Measurements from ENCODE around the gene MRPL41.
"Not testable (repeated sequence)": the region's sequence is repeated elsewhere in the genome, so short reads cannot be mapped to it uniquely, and the experiment has no call there.

MRPL41 gene

GRCh38 chr9:137554349-137554748 is 2.7 kb downstream of the MRPL41 start:
- no peak for FAIRE-seq

DNA sequence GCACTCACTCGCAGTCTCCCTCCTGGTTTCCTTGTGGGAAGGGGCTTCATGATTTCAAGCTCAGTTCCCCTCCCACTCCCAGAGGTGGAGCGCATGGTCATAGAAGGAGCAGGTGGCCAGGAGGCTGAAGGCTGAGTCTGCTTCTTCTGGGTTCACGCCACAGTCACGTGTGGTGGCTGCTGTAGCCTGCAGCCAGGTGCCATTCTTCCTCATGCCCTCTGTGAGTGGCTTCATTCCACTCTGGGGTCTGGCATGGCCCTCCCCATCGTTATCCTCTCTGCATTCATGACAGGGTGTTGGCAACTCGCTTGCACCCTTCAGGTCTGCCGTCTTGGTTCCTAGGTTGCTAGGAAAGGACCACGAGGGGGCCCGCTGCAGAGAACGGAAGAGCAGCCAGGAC is 3.5 kb downstream of the MRPL41 start:
- FAIRE-seq: no peak

DNA sequence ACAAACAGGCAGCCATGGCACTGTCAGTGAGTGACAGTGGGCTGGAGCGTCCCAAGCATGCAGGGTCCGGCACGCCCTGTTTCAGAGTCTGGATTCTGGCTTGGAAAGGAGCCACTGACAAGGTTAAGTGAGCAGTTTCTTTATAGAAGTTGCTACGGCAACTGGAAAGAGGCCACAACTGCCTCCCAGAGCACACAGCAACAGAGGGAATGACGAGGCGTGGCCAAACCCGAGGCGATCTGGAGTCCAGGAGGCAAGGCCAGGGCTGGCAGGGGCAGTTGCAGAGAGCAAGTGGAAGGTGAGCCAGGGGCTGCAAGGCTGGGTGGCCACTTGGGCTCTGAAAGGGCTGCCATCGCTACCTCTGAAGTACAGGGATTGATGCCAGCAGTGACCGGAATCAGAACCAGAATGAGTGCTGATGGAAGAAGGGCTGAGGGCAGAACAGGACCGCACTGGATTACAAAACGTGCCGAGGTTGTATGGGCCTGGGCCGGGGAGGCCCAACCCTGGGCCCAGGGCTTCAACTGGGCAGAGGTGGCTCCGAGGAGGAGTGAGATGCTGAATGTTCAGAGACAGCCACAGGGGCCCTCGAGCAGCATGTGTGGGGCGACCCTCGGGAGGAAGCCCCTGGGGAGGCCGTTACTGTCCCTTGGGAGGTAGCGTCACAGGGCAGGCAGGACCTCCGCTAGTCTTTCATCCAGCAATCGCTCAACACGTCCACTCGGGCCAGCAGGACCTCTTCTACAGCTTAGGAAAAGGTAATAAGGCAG is 4.6 kb downstream of the MRPL41 start:
- no peak for FAIRE-seq

- FAIRE-seq: no peak
Measured at GRCh38 chr9:137558127-137558526, 6.4 kb downstream of the MRPL41 start.

DNA sequence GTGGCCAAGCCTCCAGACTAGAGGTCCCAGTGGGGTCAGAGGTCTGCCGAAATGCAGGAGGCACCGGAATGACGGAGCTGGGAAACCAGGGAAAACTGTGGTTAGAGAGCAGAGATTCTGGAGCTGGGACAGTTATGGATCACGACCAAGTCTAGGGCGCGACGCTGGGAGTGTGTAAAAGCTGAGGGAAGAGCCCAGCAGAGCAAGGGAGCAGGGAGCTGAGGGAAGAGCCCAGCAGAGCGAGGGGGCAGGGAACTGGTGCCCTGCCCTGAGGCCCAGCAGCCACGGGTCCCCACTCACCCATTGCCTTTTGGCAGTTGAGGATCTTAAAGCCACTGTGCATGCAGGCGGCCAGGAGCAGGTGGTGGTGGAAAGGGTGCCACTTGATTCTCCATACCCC is 12.5 kb downstream of the MRPL41 start:
- FAIRE-seq: no peak

- no peak for FAIRE-seq
Measured at GRCh38 chr9:137564817-137565411, 13.2 kb downstream of the MRPL41 start.

DNA sequence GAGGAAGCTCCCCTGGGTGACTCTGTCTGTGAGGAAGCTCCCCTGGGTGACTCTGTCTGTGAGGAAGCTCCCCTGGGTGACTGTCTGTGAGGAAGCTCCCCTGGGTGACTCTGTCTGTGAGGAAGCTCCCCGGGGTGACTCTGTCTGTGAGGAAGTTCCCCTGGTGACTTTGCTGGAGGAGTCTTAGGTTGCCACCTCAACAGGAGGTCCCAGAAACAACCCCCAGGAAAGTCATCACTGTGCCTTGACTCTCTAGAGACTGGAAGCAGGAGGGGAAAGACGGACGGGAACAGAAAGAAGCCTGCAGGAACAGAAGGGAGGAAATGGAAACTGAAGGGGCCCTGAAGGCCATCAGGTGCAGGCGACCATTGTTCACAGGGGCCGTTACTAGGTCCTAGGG is 16.8 kb downstream of the MRPL41 start:
- FAIRE-seq: not testable (repeated sequence)

DNA sequence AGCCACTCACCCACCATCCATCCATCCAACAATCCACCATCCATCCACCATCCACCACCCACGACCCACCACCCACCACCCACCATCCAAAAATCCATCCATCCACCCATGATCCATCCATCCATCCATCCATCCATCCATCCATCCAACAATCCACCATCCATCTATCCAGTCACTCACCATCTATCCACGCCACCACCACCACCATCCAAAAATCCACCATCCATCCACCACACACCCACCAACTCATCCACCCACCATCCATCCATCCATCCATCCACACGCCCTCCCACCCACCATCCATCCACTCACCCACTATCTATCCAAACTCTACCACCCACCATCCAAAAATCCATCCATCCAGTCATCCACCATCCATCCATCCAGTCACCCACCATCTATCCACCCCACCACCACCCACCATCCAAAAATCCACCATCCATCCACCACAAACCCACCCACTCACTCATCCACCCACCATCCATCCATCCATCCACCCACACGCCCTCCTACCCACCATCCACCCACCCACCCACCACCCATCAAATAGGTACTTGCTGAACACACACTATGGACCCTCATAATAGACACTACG is 18.0 kb downstream of the MRPL41 start:
- FAIRE-seq: no peak

DNA sequence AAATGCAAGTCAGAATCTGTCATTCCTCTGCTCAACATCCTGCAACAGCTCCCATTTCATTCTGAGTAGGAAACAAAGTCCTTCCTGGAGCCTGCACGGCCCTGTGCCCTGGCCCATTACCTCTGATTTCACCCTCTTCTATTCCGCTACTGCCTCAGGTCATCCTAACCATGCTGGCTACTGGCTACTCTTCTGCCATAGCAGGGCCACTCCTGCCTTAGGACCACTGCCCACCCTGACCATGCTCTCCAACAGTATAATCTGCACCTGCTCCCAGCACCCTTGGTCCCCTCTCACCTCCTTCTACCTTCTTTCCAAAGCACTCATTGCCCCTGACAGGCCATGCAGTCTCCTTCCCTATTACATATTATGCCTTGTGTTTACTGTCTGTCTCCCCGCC is 18.9 kb downstream of the MRPL41 start:
- FAIRE-seq: no peak

DNA sequence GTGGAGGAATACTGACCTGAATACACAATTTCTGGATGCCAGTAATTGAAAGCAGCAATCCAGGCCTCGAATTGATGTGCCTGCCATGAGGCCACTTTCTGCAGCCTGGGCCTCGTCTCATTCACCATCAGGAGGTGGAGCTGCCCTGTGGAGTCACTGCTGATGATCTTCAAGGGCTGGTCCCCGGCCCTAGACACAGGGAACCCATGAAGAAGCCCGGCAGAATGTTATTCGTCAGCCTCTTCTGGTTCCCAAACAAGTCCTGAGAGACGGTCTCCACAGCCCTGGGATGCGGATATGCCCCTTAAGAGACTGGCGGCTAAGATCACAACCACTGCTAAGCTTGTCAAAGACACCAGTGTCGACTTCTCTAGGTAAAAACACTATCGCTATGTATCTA is 22.5 kb downstream of the MRPL41 start:
- no peak for FAIRE-seq

DNA sequence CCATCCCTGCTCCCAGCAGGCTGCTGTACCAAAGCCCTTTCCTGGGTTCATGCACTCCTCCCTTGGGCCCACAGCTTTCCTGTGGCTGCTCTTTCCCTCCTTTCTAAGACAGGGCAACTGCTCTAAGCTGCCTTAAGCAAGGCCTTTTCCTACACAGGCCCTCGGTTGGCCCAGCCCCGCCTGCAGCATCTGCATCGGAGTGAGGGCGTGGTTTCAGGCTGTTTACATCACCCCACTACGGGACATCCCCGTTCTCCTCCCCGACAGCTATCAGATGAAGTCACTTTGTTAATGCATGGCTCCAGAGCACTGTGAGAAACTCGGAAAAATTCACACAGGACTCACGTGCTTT is 23.7 kb downstream of the MRPL41 start:
- FAIRE-seq: no peak

DNA sequence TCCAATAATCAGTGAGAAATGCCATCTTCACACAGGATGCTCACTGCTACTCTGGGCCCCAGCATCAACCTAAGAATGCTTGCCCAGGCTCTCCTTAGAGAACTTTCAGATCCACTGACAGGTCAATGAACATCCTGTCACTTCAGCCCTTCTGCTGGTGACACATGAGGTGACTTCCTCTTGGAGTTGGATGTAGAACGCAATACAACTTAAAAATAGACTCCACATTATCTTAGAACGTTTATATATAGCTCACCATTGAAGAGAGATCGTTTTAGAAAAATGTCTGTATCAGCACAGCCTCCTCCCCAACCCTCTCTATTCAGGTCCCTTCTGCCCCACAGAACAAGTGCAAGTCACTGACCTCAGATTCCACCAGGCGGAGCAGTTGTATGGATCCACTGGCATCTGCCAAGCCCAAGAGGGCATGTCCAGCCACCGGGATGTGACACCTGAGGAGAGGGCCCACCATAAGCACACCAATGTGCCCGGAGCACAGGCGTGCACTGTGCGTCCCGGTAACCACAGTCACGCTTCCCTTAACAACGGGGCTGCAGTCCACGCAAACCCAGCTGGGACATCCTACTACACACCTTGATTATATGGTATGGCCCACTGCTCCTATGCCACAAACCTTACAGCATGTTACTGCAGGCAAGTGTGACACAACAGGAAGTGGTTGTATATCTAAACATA is 24.2 kb downstream of the MRPL41 start:
- no peak for FAIRE-seq

DNA sequence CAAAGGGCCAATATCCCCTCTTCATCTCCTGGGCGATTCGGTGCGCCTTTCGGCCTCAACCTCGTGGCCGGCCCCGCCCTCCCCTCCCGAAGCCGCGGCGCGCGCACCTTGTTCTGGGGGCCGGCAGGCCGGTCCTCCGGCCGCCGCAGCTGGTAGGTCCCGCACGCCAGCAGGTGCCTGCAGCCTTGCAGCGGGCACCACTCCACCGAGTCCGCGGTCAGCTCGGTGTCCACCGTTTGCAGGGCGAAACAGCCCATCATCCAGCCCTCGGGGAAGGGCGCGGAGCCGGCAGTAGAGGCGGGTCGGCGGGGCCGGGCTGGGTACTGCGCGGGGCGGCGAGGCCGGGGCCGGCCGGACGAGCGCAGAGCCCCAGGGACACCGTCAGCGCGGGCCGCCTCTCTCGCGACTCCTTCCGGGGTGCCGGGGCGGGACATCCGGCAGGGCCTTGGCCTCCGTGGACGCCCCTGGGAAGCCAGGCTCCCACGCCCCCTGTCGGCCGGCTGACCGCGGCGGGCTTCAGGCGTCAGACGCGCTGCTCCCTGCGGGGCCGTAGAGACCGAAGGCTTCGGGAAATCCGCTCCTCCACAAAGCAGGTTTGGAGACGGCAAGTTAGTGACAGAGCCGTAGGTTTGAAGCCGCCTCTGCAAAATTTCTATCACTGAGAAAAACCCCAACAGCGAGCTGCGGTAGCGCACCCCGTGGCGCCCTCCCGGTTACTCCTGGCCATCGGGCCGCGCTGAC is 27.0 kb downstream of the MRPL41 start, which contains the start of gene DPH7:
TSS of gene DPH7 (minus strand) at position 408 of the 741 bp plus-strand sequence. CDS start at position 260, 148 bp downstream.
- no peak for FAIRE-seq

DNA sequence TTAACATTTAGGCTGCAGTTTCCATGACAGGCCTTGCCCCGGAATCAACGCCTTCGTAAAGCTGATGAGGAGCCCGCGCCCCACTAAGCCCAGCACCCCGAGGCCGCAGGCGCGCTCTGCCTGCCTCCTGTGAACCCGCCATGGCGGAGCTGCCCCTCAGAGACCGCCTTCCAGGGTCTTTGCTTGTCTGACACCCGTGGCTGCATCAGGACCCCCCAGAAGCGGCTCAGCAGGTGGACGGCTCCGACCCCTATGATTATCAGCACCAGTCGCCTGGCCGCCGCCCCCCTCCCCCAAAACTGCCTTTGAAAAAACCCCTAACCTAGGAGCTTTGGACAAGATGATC is 27.6 kb downstream of the MRPL41 start:
- FAIRE-seq: no peak

DNA sequence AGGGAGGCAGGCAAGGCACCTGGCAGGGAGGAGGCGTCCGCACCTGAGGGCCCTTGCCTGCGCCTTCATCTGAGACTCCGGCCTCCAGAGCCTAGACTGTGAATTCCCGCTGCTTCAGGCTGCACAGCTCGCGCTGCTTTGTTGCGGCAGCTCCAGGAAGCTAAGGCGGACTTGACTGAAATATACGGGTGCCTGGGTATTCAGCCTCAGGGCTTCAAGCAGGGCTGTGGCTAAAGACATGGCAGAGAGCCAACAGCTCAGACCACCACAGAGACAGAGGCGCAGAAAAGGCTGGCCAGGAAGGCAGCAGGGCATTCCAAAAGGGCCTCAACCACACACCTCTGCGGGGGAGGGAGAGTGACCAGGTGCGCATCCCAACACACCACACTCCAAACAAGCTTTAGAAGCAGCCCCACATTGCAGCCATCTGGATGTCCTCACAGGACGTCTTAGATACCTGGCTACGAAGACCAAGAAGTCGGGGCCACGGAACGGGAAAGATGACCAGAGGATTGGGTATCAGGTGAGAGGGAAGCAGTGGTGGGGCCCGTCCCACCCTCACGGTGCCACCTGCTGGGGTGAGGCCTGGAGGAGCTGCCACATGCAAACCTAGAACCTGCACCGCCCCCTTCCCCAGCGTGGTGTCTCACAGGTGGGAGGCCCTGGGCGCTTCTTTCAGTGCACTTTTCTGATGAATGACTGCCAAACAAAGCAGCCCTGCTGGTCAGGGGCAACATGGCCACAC is 28.7 kb downstream of the MRPL41 start:
- no peak for FAIRE-seq

DNA sequence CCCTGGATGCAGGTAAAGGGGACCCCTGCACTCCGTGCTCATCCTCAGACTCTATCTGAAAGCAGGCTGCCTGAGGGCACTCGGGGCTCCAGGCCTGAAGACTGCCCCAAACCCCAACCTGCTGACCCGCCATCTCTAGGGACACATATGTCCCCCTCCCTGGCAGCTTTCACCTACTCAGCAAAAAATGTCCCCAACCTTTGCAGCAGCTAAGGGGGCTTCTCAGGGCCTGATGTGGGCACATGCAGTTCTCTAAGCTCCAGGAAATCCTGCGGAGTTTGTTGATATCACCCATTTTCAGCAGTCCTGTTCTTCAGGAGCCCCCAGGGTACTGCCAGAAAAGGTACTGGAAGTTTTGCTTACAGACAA is 29.3 kb downstream of the MRPL41 start:
- FAIRE-seq: no peak

DNA sequence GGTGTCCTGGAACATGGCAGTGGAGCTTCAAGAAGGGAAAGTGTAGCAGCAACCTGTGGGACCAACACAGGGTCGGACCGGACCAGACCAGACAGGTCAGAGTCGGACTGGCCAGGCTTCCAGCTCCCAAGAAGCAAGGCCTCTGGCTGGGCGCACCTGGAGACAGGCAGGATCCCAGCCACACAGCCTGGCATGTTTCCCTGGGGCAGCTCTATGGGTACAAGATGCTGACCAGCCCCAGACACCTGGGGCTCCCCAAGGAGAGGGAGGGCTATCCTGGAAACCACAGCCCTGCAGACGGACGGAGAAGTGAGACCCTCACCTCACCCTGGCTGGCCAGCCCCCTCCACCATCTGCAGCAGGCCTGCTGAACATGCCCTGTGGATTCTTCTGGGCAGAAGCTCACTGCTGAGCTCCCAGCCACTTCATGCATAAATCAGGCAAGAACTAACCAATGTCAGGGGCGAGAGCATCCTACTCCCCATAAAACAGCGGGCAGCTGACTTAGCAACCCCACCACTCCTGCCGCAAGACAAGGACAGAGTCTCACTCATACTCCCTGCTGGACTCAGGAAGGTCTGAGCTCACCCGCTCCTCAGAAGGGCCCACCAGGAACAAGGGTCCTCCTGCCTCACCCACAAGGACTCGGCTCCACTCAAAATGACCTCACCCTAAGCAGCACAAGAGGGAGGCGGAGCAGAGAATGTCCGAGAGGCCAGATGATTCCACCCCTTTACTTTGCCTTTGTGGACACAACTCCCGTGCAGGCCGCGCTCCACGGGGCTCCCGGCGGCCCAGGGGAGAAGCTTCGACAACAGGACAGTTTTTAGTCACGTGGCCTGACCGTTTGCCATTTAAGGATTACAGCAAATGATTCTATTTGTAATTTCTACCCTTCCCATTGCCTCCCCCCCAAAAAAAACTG is 29.9 kb downstream of the MRPL41 start:
- no peak for FAIRE-seq

GRCh38 chr9:137582286-137582860 is 30.7 kb downstream of the MRPL41 start:
- FAIRE-seq: no peak

DNA sequence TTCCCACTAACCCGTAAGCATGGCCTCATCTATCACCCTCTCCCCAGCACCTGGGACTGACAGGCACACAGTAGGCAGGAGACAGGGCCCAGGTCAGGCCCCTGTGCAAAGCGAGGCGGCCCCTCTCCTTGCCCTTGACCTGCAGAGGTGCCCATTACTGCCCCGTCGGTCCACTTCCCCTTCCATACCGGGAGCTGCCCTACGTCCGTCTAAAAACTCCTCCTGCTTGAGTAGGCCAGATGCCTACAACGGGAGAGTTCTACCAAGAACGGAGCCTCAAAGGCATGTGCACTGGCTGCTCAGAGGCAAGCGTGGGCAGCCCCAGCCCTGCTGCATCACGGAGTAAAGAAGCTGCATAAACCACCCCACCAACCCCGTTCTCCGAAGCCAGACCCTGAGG is 31.7 kb downstream of the MRPL41 start:
- no peak for FAIRE-seq

GRCh38 chr9:137583957-137584356 is 32.3 kb downstream of the MRPL41 start:
- FAIRE-seq: no peak

DNA sequence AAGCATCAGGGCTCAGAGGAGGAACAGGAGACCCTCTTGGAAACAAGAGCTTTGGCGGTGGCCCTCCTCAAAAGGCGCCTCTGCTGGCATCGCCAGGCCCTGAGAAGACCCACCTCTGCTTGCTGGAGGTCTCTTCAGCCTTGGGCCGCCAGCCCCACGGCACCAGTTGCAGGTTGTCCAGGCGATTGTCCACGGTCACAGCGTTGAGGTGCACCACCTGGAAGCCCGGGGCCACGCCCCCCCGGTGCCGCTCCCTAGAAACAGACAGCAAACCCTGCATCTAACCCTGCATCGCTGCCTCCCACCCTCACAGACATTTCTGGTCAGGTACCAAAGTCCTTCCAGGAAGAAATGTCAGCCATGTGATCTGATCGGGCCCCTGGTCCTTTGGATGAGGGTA is 35.2 kb downstream of the MRPL41 start:
- no peak for FAIRE-seq

All from TTC549 (cell line).